HepG2 (cell line): ENCODE results near the gene CASZ1. TPM values are rescaled to one million over a fixed set of nuclear protein-coding genes. Genes with fewer than 3 reads are reported as not detected.

Source experiments
- ATAC-seq: fragments of 200-7000 bp; cut with Tn5 transposase; 3 replicates; pipeline ENCODE4 v1.9.1; 2020; ENCODE audit warnings: mild to moderate bottlenecking, moderate library complexity
- BruUV-seq: library from RNA; stranded (reverse); fragments of 400-500 nt; replicated peaks from 2 replicates; lab custom pipeline; 2021; lab: Mats Ljungman, UMichigan
- CTCF ChIA-PET: fragments of 300-600 bp; formaldehyde crosslinking; extraction: SDS; loops from one replicate; lab custom pipeline; 2021; ENCODE audit warnings: low total read pairs, inconsistent platforms, low intra/inter-chr PET ratio; lab: Yijun Ruan, JAX
- POLR2A ChIA-PET: fragments of 350-600 bp; sonication (Branson Sonifier 250); formaldehyde crosslinking; loops from one replicate; lab custom pipeline; 2020; ENCODE audit warnings: antibody characterized with exemption, inconsistent platforms; lab: Yijun Ruan, JAX
- DNase-seq: peaks from one replicate; pipeline ENCODE4 v3.0.0-alpha.2; 2015; ENCODE audit warnings: low spot score
- FAIRE-seq: peaks from 3 replicates; lab custom pipeline; 2011; peaks lifted over from hg19 to GRCh38; lab: Jason Lieb, UNC
- H2AFZ ChIP-seq: one replicate; pipeline ENCODE4 v1.6.1; 2011; ENCODE audit warnings: low read length, inconsistent platforms
- H3K27ac ChIP-seq: fragments of 300-600 bp; 3 replicates; pipeline ENCODE4 v1.8.0; 2011; ENCODE audit warnings: mixed run types, mild to moderate bottlenecking, mixed read lengths, low read length, inconsistent platforms; ENCODE audit not compliant: insufficient read depth; ENCODE audit errors: extremely low read length
- H3K27me3 ChIP-seq, 2 experiments: fragments of 200-600 bp in 1 of 2; 2 replicates in 1 of 2; 3 replicates in 1 of 2; pipeline versions ENCODE4 v1.6.0 to v1.8.0; 2011; ENCODE audit warnings: low read length in 2 of 2, mild to moderate bottlenecking in 2 of 2, moderate library complexity in 2 of 2, inconsistent platforms in 1 of 2; ENCODE audit not compliant: insufficient read depth in 2 of 2, control insufficient read depth in 1 of 2
- H3K36me3 ChIP-seq, 2 experiments: fragments of 200-600 bp in 1 of 2; replicated peaks in 1 of 2; 2 replicates in 1 of 2; 3 replicates in 1 of 2; pipeline versions ENCODE4 v1.5.1 to v1.8.0; 2011; ENCODE audit warnings: low read length in 2 of 2, inconsistent platforms in 1 of 2; ENCODE audit not compliant: insufficient read depth in 2 of 2, control insufficient read depth in 1 of 2
- H3K4me1 ChIP-seq: 2 replicates; pipeline ENCODE4 v1.5.1; 2012; ENCODE audit warnings: low read length, inconsistent platforms; ENCODE audit not compliant: insufficient read depth
- H3K4me2 ChIP-seq: 2 replicates; pipeline ENCODE4 v1.6.0; 2011; ENCODE audit warnings: low read depth, low read length, inconsistent platforms
- H3K4me3 ChIP-seq, 3 experiments: fragments of 200-600 bp in 1 of 3; sonication (generic), shearing (Covaris generic) in 1 of 3; replicated peaks in 1 of 3; 2 replicates each; pipeline ENCODE4 v1.5.1; 2011 to 2016; ENCODE audit warnings: low read length in 3 of 3, inconsistent platforms in 2 of 3, low read depth in 2 of 3, mild to moderate bottlenecking in 2 of 3, control low read depth in 1 of 3, mixed read lengths in 1 of 3; ENCODE audit not compliant: insufficient read depth in 1 of 3
- H3K79me2 ChIP-seq: one replicate; pipeline ENCODE4 v1.6.1; 2011; ENCODE audit warnings: low read length, inconsistent platforms; ENCODE audit not compliant: insufficient read depth
- H3K9ac ChIP-seq: 2 replicates; pipeline ENCODE4 v1.6.0; 2011; ENCODE audit warnings: mild to moderate bottlenecking, low read depth, low read length, inconsistent platforms; ENCODE audit not compliant: insufficient read depth
- H3K9me3 ChIP-seq: 2 replicates; pipeline ENCODE4 v1.5.1; 2012; ENCODE audit warnings: mild to moderate bottlenecking, low read length
- H4K20me1 ChIP-seq: 2 replicates; pipeline ENCODE4 v1.6.0; 2011; ENCODE audit warnings: inconsistent platforms, mild to moderate bottlenecking, low read length, moderate library complexity; ENCODE audit not compliant: insufficient read depth
- NR1H2 ChIP-seq: sonication (generic); formaldehyde crosslinking; IDR thresholded peaks from 2 replicates; pipeline ENCODE4 v1.8.1; 2022; ENCODE audit warnings: low read depth, missing genetic modification reagents, borderline replicate concordance
- PHF21A ChIP-seq: sonication (generic); formaldehyde crosslinking; IDR thresholded peaks from 2 replicates; pipeline ENCODE4 v1.5.0; 2020; ENCODE audit warnings: mild to moderate bottlenecking, missing genetic modification reagents
- ZBTB26 ChIP-seq: IDR thresholded peaks from 2 replicates; pipeline ENCODE4 v1.6.1; 2016; ENCODE audit warnings: missing compliant biosample characterization, missing genetic modification reagents, borderline replicate concordance
- ZBTB33 ChIP-seq: sonication (generic); formaldehyde crosslinking; IDR thresholded peaks from 2 replicates; pipeline ENCODE4 v1.4.0; 2020; ENCODE audit warnings: missing genetic modification reagents
- ZSCAN9 ChIP-seq: IDR thresholded peaks from 2 replicates; pipeline ENCODE4 v1.6.1; 2016; ENCODE audit warnings: borderline replicate concordance
- WGBS: methylation state at CpG from one replicate; pipeline ENCODE4 v1.1.6; 2017; ENCODE audit warnings: low lambda C conversion rate; 5-methylcytosine and 5-hydroxymethylcytosine counted together
- in situ Hi-C: cut with HindIII; loops from 2 replicates; pipeline ENCODE4 v1.10.0; 2017; ENCODE audit warnings: low pct_unique_long_range_greater_than_20kb; ENCODE audit not compliant: extremely low pct_ligation_motif_present
- intact Hi-C: fragments of 100-400 bp; cut with micrococcal nuclease; formaldehyde crosslinking; loops from one replicate; pipeline ENCODE4 v1.10.0; 2022; ENCODE audit not compliant: unreplicated experiment
- polyA plus RNA-seq, 8 experiments: library from polyadenylated mRNA; depleted of rRNA in 3 of 8; stranded (reverse) in 7 of 8; unstranded in 1 of 8; fragments of >200 nt; fragmentation: Illumina TruSeq in 4 of 8; extraction: Trizol in 4 of 8; gene quantifications; 2 replicates each; pipeline versions ENCODE4 v1.2.1 to v1.2.3, GENCODE V29; 2011 to 2016; ENCODE audit warnings: low read depth in 4 of 8, missing spikeins in 1 of 8, mixed read lengths in 1 of 8; ENCODE audit not compliant: insufficient read depth in 1 of 8
- total RNA-seq, 5 experiments: library from RNA; depleted of rRNA; stranded (reverse); fragments of >200 nt; fragmentation: Illumina TruSeq; extraction: Trizol; gene quantifications; 2 replicates each; pipeline ENCODE4 v1.2.3, GENCODE V29; 2016; ENCODE audit warnings: low read depth in 1 of 5

CASZ1 gene
- total and polyA plus RNA-seq, 2 of the 13 experiments (the other 11 are each of a cell fraction or from before 2014, with no cell fraction given) = 1.9 to 3.7 TPM

- TF ChIP-seq ZSCAN9 (CRISPR knock-in tag) (no peak), ZBTB33 (CRISPR knock-in tag) (peak; percentile 75)
- intact Hi-C loops = no loop called here
- Histone ChIP-seq H2AFZ (no peak overlapping the region), H3K9ac (no peak overlapping the region), H3K79me2 (no peaks in the 10 kb centered on the region), H3K36me3 (no peaks in the 10 kb centered on the region), H3K4me3 (no peak overlapping the region), H4K20me1 (no peaks in the 10 kb centered on the region), H3K27me3 (no peaks in the 10 kb centered on the region), H3K27ac (no peak overlapping the region), H3K4me1 (peaks cover 13% of the 10 kb centered on the region), H3K9me3 (no peaks in the 10 kb centered on the region), H3K4me2 (no peak overlapping the region)
- FAIRE-seq = no peak
- CTCF ChIA-PET = no interaction called here
- WGBS = 86% methylated on average over 19 of the region's 31 CpGs
- DNase-seq = no peak
- in situ Hi-C loops = no loop called here
- POLR2A ChIA-PET = no interaction called here
- BruUV-seq = no TSS peak
- ATAC-seq = no peak
Observed at GRCh38 chr1:10642403-10643080, 153.9 kb downstream of the CASZ1 start.

GRCh38 chr1:10641976-10642375 is 154.5 kb downstream of the CASZ1 start:
- Histone ChIP-seq H2AFZ (no peak overlapping the region), H4K20me1 (no peaks in the 10 kb centered on the region), H3K27me3 (no peaks in the 10 kb centered on the region; a peak in 1 of 5 replicates), H3K9me3 (no peaks in the 10 kb centered on the region), H3K36me3 (no peaks in the 10 kb centered on the region), H3K27ac (no peak overlapping the region), H3K9ac (no peak overlapping the region), H3K79me2 (no peaks in the 10 kb centered on the region), H3K4me2 (no peak overlapping the region)
- intact Hi-C loops = no loop called here
- FAIRE-seq (no peak), ATAC-seq (no peak), DNase-seq (no peak)
- POLR2A ChIA-PET = no interaction called here
- no TSS peak for BruUV-seq
- CTCF ChIA-PET = no interaction called here
- WGBS = 87% methylated on average over 24 of the region's 24 CpGs
- TF ChIP-seq PHF21A (no peak), ZBTB26 (CRISPR knock-in tag) (no peak), NR1H2 (no peak)
- TF ChIP-seq, all 625 proteins: peak for 0
- in situ Hi-C loops = no loop called here
- H3K4me3 ChIP-seq = no peak overlapping the region
- H3K4me1 ChIP-seq = peaks cover 13% of the 10 kb centered on the region
